H9 (cell line): ENCODE measurements around the gene CARD11. TPM values are rescaled to one million over a fixed set of nuclear protein-coding genes. Genes with fewer than 3 reads are reported as not detected.

Experiments
- DNase-seq: peaks from one replicate; pipeline ENCODE4 v3.0.0-alpha.2; 2017
- H2AFZ ChIP-seq: one replicate; pipeline ENCODE4 v1.6.1; 2013; ENCODE audit warnings: mild to moderate bottlenecking, low read length, control low read depth, moderate library complexity
- H2AK5ac ChIP-seq: 2 replicates; pipeline ENCODE4 v1.6.1; 2013; ENCODE audit warnings: low read length, control low read depth, mixed read lengths; ENCODE audit not compliant: insufficient read length
- H2BK120ac ChIP-seq: one replicate; pipeline ENCODE4 v1.6.1; 2013; ENCODE audit warnings: low read depth, mild to moderate bottlenecking, low read length, control low read depth, inconsistent platforms; ENCODE audit not compliant: poor library complexity, severe bottlenecking
- H2BK12ac ChIP-seq: 2 replicates; pipeline ENCODE4 v1.6.1; 2013; ENCODE audit warnings: low read length, control low read depth, mixed read lengths, low read depth; ENCODE audit not compliant: insufficient read length
- H2BK15ac ChIP-seq: 2 replicates; pipeline ENCODE4 v1.6.1; 2013; ENCODE audit warnings: low read depth, low read length, control low read depth
- H2BK20ac ChIP-seq: one replicate; pipeline ENCODE4 v1.6.1; 2013; ENCODE audit warnings: low read depth, mild to moderate bottlenecking, low read length, control low read depth, inconsistent platforms; ENCODE audit not compliant: poor library complexity, severe bottlenecking
- H2BK5ac ChIP-seq: 2 replicates; pipeline ENCODE4 v1.6.1; 2013; ENCODE audit warnings: low read length, control low read depth, mixed read lengths; ENCODE audit not compliant: insufficient read length
- H3K14ac ChIP-seq: 2 replicates; pipeline ENCODE4 v1.6.1; 2013; ENCODE audit warnings: low read length, control low read depth; ENCODE audit not compliant: insufficient read depth
- H3K18ac ChIP-seq: 2 replicates; pipeline ENCODE4 v1.6.1; 2013; ENCODE audit warnings: low read depth, mild to moderate bottlenecking, mixed read lengths, low read length, control low read depth; ENCODE audit not compliant: insufficient read length
- H3K23ac ChIP-seq: 2 replicates; pipeline ENCODE4 v1.6.1; 2013; ENCODE audit warnings: low read length, control low read depth, mixed read lengths, low read depth; ENCODE audit not compliant: insufficient read length
- H3K23me2 ChIP-seq: 2 replicates; pipeline ENCODE4 v1.6.1; 2013; ENCODE audit warnings: low read depth, mild to moderate bottlenecking, mixed read lengths, low read length, control low read depth; ENCODE audit not compliant: insufficient read length, poor library complexity, severe bottlenecking
- H3K27ac ChIP-seq: 2 replicates; pipeline ENCODE4 v1.5.1; 2013; ENCODE audit warnings: low read length, control low read depth, mixed read lengths, low read depth; ENCODE audit not compliant: insufficient read length
- H3K27me3 ChIP-seq: 2 replicates; pipeline ENCODE4 v1.6.1; 2013; ENCODE audit warnings: low read length, control low read depth, inconsistent platforms; ENCODE audit not compliant: insufficient read depth
- H3K4ac ChIP-seq: 2 replicates; pipeline ENCODE4 v1.6.1; 2013; ENCODE audit warnings: low read depth, mild to moderate bottlenecking, control low read depth, inconsistent platforms, low read length, moderate library complexity
- H3K4me1 ChIP-seq: 2 replicates; pipeline ENCODE4 v1.6.1; 2013; ENCODE audit warnings: low read length, control low read depth, inconsistent platforms; ENCODE audit not compliant: insufficient read depth
- H3K4me2 ChIP-seq: 2 replicates; pipeline ENCODE4 v1.6.1; 2013; ENCODE audit warnings: low read length, control low read depth, mixed read lengths; ENCODE audit not compliant: insufficient read length, insufficient read depth
- H3K56ac ChIP-seq: 2 replicates; pipeline ENCODE4 v1.6.1; 2013; ENCODE audit warnings: low read depth, mild to moderate bottlenecking, mixed read lengths, low read length, control low read depth; ENCODE audit not compliant: insufficient read length
- H3K79me1 ChIP-seq: 2 replicates; pipeline ENCODE4 v1.6.1; 2013; ENCODE audit warnings: low read depth, mild to moderate bottlenecking, moderate library complexity, low read length, control low read depth, inconsistent platforms; ENCODE audit not compliant: insufficient read depth, poor library complexity, severe bottlenecking
- H3K79me2 ChIP-seq: 2 replicates; pipeline ENCODE4 v1.6.1; 2013; ENCODE audit warnings: low read length, control low read depth, inconsistent platforms; ENCODE audit not compliant: insufficient read depth
- H3K9ac ChIP-seq: 2 replicates; pipeline ENCODE4 v1.6.1; 2013; ENCODE audit warnings: low read length, control low read depth, mixed read lengths; ENCODE audit not compliant: insufficient read length; ENCODE audit errors: extremely low read depth
- H3K9me3 ChIP-seq: one replicate; pipeline ENCODE4 v1.6.1; 2013; ENCODE audit warnings: low read depth, low read length, inconsistent platforms; ENCODE audit not compliant: control insufficient read depth
- H3T11ph ChIP-seq: one replicate; pipeline ENCODE4 v1.6.1; 2013; ENCODE audit warnings: mild to moderate bottlenecking, low read length, control low read depth, inconsistent platforms
- H4K20me1 ChIP-seq: one replicate; pipeline ENCODE4 v1.6.1; 2013; ENCODE audit not compliant: control insufficient read depth, insufficient read length, insufficient read depth
- H4K5ac ChIP-seq: 2 replicates; pipeline ENCODE4 v1.6.1; 2013; ENCODE audit warnings: low read depth, mild to moderate bottlenecking, mixed read lengths, low read length, control low read depth; ENCODE audit not compliant: insufficient read length
- H4K8ac ChIP-seq: replicated peaks from 2 replicates; pipeline ENCODE4 v1.6.1; 2013; ENCODE audit warnings: low read length, control low read depth, mixed read lengths, low read depth; ENCODE audit not compliant: insufficient read length
- H4K91ac ChIP-seq: 2 replicates; pipeline ENCODE4 v1.6.1; 2013; ENCODE audit warnings: low read depth, mild to moderate bottlenecking, moderate library complexity, mixed read lengths, low read length, control low read depth; ENCODE audit not compliant: insufficient read length
- H3K27ac Mint-ChIP-seq, 3 experiments: 2 replicates in 2 of 3; 3 replicates in 1 of 3; pipeline ENCODE4 v1.8.0; 2020 to 2021; ENCODE audit warnings: mixed read lengths in 3 of 3, mild to moderate bottlenecking in 1 of 3, moderate library complexity in 1 of 3
- H3K27me3 Mint-ChIP-seq: 2 replicates; pipeline ENCODE4 v1.8.0; 2021; ENCODE audit warnings: low read depth, mild to moderate bottlenecking, moderate library complexity, mixed read lengths
- H3K36me3 Mint-ChIP-seq, 3 experiments: 2 replicates in 2 of 3; 3 replicates in 1 of 3; pipeline ENCODE4 v1.8.0; 2020 to 2021; ENCODE audit warnings: low read depth in 3 of 3, mixed read lengths in 3 of 3; ENCODE audit not compliant: insufficient read depth in 1 of 3
- H3K4me1 Mint-ChIP-seq, 2 experiments: 2 replicates each; pipeline ENCODE4 v1.8.0; 2020; ENCODE audit warnings: mixed read lengths in 2 of 2
- H3K4me3 Mint-ChIP-seq, 2 experiments: 2 replicates in 1 of 2; 3 replicates in 1 of 2; pipeline ENCODE4 v1.8.0; 2020 to 2021; ENCODE audit warnings: mild to moderate bottlenecking in 2 of 2, mixed read lengths in 2 of 2, moderate library complexity in 1 of 2
- H3K9me3 Mint-ChIP-seq, 2 experiments: 2 replicates in 1 of 2; 3 replicates in 1 of 2; pipeline ENCODE4 v1.8.0; 2020; ENCODE audit warnings: mild to moderate bottlenecking in 2 of 2, mixed read lengths in 2 of 2, moderate library complexity in 1 of 2
- CTCF ChIP-seq: fragments of 200-600 bp; sonication (generic); conservative IDR thresholded peaks from 3 replicates; pipeline ENCODE4 v1.8.0; 2021; ENCODE audit warnings: antibody characterized with exemption, mild to moderate bottlenecking
- WGBS: extraction: QIAGEN DNeasy Blood & Tissue Kit; methylation state at CpG from one replicate; pipeline ENCODE4 v1.1.7; 2013; ENCODE audit warnings: missing lambda C conversion rate, low lambda C conversion rate, mixed read lengths; ENCODE audit not compliant: insufficient read length; ENCODE audit errors: extremely low coverage; 5-methylcytosine and 5-hydroxymethylcytosine counted together
- total RNA-seq: library from RNA; stranded (reverse); gene quantifications from 2 replicates; pipeline ENCODE4 v1.2.1, GENCODE V29; 2021

Gene CARD11
- total RNA-seq, 1 experiment from 2014 or later = 20.0 TPM

- no peak overlapping the region for H3K23ac ChIP-seq
- Mint-ChIP-seq H3K27ac (peak overlapping the region in 1 of 3 experiments; percentile 52; a peak in 1 of 7 replicates), H3K36me3 (no peaks in the 10 kb centered on the region; a peak in 2 of 7 replicates), H3K9me3 (no peaks in the 10 kb centered on the region), H3K4me1 (peaks cover 3 to 5% of the 10 kb centered on the region in 2 experiments), H3K4me3 (no peak overlapping the region), H3K27me3 (no peaks in the 10 kb centered on the region; the same call in 1 of the 2 replicates)
- no peak for DNase-seq
- no peak overlapping the region for H2BK5ac ChIP-seq
- H3K9me3 ChIP-seq = no peaks in the 10 kb centered on the region
- H2BK120ac ChIP-seq = no peak overlapping the region
- peaks cover 2% of the 10 kb centered on the region for H4K20me1 ChIP-seq
- no peak overlapping the region for H3T11ph ChIP-seq
- H3K4me1 ChIP-seq = 0 out of 2 replicates have a peak, but pooled peaks cover 2% of the 10 kb centered on the region
- no peaks in the 10 kb centered on the region for H3K27me3 ChIP-seq
- no peak overlapping the region for H4K5ac ChIP-seq
- H4K91ac ChIP-seq = no peak overlapping the region
- no peak overlapping the region for H2BK12ac ChIP-seq
- no peak overlapping the region for H3K14ac ChIP-seq
- H2BK20ac ChIP-seq = no peak overlapping the region
- H2AFZ ChIP-seq = no peak overlapping the region
- no peak overlapping the region for H4K8ac ChIP-seq
- no peaks in the 10 kb centered on the region for H3K23me2 ChIP-seq
- H3K79me1 ChIP-seq = no peaks in the 10 kb centered on the region
- H3K4ac ChIP-seq = no peak overlapping the region
- no peak overlapping the region for H3K56ac ChIP-seq
- H3K27ac ChIP-seq = no peak overlapping the region
- WGBS = no CpG with 5 or more reads among the region's 7 CpGs
- H3K9ac ChIP-seq = no peak overlapping the region
- TF ChIP-seq CTCF = no peak
- H3K18ac ChIP-seq = no peak overlapping the region
- H3K4me2 ChIP-seq = no peak overlapping the region
- H3K79me2 ChIP-seq = no peaks in the 10 kb centered on the region
- H2BK15ac ChIP-seq = no peak overlapping the region
- no peak overlapping the region for H2AK5ac ChIP-seq
Observed at GRCh38 chr7:3002631-3003030, 41.0 kb downstream of the CARD11 start.
